NCI-H2081 treated with DMSO at 0.1 percent for 48 hours (cell line): ENCODE data around the gene DYNLT3.

Experiments used
- DNase-seq: peaks from one replicate; lab custom pipeline; 2025; lab: John Stamatoyannopoulos, UW

DYNLT3 gene

DNA sequence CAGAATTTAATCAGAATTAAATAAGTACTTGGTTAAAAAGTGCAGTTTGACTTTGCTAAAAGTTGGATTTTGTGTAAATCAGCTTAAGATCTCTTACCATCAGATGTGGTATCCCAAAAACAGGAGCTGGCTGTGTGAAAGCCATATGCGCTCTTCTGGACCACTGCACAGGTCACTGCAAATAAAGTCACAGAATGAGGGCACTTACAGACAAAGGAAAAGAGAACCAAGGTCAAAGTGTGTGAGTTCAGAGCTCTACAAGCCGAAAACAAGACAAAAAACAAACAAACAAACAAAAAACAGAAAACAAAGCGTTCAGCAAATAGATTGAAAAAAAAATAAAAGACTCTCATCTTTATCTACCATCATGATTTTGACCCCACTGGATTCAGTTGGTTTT, 6.4 kb downstream of the DYNLT3 start:
- DNase-seq, result no peak

DNA sequence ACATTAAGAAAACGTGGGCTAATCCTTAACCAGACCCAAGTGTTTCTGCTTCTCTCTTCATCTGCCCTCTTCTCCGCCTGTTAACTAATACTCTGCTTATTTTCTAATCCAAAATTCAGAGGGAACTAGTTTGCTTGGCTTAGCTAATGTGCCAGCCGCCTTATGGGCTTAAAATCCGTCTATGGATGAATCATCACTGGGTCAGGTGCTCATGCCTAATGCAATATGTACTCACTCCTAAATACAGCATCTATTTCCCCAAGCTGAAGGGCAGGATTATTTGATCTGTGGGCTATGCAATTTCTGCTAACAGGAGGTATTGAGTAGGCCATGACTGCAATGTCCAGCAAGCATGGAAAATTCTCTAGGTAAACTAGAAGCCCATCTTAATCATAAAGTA, 12.4 kb downstream of the DYNLT3 start:
- DNase-seq, result no peak

DNA sequence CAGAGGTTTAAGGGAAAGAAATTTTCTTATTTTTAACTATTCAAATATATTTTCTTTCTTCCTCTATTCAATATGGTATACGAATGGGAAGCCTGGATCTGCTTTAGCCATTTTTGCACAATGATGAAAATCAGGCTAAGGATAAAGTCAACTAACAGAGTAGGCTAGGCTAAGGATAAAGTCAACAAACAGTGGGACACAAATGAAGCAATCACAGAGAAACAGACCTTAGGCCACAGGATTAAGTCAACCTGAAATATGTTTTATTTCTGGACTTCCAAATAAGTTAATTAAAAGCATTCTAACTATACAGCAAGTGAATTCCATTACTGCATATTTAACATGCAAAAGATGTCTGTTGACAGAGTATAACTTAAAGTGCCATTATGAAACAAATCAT, 17.0 kb downstream of the DYNLT3 start:
- no peak for DNase-seq

DNA sequence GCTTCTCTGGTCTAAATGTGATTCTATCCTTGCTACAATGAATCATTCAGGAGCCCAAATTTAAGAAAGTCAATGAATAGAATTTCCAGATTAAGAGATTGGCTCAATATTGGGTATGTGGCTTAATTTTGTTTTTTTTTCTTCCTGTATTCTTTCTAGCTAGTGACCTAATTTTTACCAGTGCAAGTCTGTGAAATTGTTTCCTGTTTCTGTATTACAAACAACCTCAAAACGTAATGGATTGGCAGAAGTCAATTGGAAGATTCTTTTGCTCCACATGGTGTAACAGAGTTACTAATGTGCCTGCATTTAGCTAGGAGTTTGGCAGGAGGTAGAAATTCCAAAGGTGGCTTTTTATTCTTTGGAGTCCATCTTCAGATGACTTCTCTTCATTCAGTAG, 17.6 kb downstream of the DYNLT3 start:
- DNase-seq, result no peak

DNA sequence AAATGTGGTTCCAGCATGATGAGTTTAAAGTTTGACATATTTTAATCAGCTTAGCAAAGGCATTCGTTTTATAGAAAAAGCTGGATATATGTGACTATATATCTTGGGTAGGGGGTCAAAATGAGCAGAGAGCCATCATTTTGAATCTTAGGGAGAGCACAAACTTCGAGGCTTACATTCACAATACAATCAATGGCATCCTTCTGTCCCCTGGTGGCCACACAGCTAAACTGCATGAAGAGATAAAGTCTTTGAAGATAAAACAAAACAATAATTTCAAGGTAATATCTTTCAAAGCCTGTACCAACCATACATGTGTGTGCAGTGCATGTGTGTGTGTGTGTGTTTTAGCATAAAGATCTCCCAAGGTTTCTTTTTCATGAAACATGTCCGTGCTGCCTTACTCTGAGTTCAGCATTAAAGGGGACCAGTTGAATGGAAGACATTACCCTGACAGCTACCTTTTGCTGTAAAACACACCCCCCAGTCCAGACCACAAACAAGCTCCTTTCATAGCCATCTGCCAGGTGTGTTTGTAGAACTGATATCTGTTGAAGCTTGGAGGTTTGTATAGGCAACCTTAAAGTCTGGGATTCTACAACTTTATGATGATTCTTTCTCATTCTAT, 22.0 kb downstream of the DYNLT3 start:
- DNase-seq, result no peak

DNA sequence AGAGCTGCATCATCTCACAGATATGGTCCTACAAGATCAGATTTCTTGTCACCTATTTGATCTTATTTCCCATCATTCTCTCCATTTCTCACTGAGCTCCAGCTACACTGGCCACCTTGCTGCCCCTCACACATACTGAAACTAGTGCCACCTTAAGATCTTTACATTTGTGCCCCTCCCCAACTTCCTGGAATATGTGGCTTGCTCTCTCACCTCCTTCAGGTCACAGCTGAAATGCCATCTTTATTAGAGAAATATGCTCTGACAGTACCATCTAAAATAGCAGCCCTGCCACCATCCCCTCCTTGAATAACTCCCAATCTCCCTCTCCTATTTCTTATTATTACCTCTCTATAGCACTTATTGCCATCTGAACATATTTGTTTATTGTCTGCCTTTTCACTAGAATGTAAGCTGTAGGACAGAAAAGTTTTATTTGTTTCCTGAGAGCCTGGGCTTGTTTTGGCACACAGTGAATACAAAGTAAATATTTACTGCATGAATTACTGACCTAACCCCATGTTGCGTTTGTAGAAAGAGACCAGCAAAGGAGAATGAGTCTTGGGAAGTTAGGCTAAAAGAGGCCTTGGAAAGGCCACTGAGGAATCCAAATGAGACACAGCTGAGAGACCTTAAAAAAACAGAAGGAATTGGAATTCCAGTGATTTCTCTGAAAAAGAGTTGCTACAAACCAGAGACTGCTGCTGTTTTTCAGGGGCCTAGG, 22.7 kb downstream of the DYNLT3 start:
- DNase-seq, result no peak

DNA sequence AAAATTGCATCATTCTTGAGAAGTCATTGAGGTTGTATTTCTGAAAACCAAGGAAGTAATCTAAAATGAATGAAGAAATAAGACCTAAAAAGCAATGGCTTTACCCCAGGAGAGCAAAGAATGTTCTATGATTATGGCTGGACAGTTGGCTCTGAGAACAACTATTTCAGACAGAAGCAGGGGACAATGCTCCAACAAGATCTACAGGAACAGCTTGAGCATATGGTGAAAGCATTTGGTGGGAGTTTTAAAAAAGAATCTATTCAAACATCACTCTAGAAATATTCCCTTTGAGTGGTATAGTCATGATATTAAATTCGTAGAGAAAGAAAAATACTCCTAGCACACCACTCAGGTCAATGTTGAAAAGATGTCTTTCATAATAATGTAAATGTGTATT, 26.7 kb downstream of the DYNLT3 start:
- no peak for DNase-seq

DNA sequence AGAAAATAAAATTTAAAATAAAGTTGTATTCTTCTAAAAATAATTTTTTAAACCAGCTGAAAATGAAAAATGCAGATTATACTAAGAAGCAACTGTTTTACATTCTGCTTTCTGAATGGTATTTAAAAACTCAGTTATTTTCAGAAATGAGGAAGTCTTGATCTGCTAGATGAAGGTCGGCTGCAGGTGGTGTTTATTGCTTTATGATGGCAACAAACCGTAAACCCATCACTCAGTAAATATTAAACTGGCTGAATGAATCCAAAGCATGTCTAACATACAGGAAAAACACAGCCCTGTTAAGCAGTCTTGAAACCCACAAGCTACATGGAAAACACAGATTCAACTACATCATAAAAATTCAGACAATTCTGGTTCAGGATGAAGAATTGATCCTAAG, 29.3 kb downstream of the DYNLT3 start:
- DNase-seq, result no peak

DNA sequence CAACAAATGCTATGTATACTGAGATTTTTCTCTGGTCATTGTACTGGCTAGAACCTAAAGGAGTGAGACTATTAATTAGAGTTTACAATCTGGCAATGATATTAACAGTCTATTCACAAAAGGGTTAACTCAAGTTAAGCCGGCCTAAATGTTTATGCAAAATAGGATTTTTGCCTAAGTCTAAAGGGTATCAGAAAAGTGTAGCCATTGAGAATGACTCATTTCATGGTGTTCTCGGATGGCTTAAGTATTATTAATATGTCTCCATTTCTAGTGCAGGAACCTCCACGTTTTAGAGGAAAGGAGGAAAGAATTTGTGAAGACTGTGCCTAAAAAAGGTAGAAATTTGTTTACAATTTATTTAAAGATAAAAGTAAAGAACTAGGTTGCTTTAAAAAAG, 29.8 kb downstream of the DYNLT3 start:
- no peak for DNase-seq

DNA sequence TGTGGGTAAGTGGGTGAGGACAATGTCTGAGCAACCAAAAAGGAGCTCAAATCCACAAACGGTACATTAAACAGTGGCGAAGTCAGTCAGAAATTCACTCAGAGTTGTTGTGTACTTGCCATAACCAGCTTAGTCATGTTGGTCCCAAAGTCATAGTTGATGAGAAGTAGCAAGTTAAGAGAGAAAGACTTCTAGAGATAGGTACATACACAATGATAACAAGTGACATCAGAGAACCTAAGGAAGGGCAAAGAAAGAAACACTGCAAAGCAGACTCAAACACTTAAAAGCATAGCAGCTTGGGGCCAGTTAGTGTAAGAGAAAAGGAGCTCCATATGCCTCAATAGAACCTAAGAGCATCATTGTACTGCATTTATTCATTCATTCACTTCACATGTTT, 30.2 kb downstream of the DYNLT3 start:
- no peak for DNase-seq

DNA sequence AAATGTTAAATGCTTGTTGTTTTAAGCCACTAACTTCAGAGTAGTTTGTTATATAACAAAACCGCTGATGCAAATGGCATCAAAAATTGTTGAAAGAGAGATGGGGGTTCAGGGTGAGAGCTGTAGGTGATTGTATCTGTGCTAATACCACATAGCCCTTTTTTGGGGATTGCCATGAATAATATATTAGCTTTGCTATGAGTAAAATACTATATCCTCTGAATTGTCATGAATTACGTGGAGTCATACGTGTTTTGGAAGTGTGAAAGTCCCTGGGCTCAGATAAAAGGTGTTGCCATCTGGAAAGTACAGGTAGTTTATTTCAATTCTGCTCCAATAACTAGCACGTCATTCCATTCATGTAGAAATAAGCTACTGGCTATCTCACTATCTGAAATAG, 30.6 kb downstream of the DYNLT3 start:
- no peak for DNase-seq

DNA sequence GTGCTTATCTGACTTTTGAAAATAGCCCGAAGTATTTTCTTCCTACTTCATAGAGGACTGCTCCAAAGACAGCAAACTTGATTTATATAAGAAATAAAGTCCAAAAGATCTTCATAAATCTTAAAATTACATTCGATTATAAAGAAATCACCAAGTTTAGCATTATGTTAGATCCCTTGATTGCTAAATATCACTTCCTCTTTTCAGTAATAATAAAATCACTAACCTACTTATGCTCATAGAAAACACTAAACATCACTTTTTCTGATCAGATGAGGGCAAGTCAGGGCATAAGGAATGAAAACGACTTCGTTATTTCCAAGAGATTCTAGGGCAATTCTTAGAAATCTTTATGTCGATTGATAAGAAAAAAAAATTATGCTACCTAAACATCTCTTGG, 32.0 kb downstream of the DYNLT3 start:
- no peak for DNase-seq

DNA sequence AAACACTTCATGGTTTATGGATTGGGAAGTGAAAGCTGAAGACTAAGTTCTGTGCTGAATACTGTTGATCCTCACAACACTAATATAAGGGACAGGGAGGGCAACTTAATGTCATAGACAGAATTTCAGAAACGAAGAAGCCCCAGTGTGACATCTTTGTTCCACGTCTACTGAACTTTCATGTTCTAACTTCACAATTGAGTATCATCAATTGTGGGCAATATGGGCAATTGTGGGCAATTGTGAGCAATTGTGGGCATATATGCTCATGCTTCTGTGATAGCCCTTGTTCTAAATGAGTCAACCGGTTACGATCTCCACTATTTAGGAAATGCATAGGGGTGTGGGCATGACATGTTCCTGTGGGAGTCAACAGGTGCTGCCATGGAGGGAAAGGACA, 33.8 kb downstream of the DYNLT3 start:
- DNase-seq, result no peak

DNA sequence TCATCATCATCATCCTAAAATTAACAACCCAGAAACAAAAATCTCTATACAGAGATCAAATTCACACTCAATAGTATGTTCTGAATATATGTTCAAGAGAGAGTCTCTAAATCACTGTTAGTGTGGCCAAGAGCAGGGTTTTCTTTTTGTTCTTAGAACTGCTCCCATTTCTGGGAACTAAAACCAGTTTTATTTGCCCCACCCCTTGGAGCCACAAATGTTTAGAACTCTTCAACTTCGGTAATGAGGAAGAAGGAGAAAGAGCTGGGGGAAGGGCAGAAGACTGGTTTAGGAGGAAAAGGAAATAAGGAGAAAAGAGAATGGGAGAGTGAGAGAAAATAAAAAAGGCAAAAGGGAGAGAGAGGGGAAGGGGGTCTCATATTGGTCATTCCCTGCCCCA, 35.3 kb downstream of the DYNLT3 start:
- DNase-seq, result no peak

DNA sequence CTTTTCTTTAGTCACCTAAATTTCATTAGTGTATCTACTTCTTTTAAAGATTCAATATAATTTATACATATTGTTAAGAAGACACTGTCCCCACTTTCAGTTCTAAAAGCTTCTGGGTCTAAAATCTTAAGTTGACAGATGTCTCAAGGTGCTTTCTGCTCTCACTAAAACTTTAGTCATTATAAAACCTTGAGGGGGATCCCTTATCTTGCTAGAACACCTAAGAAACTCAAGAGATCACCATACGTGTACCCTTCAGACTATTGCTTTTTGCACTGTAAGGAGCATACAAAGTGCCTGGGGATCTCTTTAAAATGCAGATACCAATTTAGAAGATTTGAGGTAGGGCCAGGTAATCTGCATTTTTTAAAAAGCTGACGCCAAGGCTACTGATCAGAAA, 37.4 kb downstream of the DYNLT3 start:
- no peak for DNase-seq

DNA sequence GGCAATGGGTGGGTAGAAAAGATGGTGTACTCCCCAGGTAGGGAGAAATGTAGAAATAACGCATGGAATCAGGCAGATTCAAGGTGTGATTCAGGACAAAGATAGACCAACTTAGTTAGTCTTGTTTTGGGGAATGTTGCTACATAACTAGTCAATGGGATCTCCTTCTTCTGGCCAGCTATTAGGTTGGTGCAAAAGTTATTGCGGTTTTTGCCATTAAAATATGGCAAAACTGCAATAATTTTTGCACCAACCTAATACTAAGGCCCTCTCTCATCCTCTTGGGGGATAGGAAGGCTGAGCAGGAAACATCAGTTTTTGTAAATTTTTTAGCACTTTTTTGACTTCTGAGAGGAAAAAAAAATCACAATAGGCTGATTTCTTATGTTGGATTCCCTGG, 44.3 kb downstream of the DYNLT3 start:
- no peak for DNase-seq

DNA sequence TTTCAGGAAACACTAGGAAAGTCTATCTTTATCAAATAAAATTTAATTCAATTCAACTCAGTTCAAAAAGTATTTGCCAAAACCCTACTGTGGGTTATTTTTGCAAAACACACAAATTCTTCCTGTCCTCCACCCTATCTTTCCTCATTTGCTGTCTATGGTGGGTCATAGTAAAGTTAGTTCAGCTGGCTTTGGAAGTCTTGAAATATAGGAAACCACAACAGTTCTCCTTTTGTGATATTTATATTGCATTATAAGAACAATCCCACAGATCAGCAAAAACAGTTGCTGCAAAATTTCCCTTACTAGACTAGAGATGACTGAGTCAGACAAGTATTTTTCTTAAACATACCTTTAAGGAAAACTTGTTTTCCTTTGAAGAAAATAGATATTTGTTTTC, 45.3 kb downstream of the DYNLT3 start:
- no peak for DNase-seq

DNA sequence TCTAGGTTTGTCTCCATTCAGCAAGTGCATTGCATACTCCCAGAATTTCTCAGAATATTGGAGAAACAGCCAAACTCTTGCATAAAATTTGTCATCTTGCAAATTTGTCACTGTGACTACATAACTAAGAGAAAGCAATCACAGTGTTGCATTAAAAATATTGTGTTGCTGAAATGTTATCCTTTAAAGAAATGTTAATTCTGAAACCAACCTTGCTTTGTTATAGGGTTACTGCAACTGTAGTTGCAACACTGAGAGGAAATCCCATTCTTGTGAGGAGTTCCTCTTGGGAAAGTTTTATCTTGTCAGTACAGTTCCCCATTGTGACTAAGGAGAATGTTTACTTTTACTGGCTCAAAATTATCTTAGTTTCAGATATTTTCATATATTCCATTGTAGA, 46.7 kb downstream of the DYNLT3 start:
- no peak for DNase-seq

DNA sequence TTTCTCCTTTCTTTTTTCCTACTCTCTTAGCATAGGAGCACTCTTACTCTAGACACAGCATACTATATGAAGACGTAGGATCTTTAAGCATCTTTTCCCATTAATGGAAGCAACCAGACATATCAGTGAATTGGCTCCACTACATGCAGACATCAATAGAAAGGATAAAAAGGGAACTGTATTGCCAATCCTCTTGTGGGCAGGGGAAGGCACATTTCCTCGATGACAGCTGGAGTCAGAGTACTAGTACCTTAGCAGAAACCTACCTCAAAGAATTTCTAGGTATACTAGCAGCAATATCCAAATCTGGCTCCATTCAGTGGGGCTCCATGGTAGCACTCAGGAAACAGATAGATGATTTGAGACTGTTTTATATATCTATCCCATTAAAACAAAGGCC, 47.4 kb downstream of the DYNLT3 start:
- DNase-seq, result no peak

DNA sequence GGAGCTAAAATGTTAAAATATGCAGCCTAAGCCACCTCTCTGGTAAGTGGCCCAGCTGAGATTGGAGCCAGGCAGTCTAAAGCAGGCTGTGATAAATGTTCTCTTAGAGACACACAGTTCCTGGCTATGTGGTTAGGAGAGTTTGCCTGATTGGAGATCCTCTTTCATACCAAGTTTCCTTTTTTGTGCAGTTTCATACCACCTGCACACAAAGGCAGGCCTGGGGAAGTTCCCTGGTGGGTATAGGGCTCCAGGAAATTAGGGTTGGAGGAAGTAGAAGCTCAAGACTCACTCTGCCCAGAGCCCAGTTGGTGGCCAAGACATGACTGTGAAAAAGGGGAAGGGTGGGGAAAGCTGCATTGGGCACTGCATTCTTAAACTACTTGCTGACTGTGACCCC, 50.6 kb downstream of the DYNLT3 start:
- DNase-seq, result no peak

DNA sequence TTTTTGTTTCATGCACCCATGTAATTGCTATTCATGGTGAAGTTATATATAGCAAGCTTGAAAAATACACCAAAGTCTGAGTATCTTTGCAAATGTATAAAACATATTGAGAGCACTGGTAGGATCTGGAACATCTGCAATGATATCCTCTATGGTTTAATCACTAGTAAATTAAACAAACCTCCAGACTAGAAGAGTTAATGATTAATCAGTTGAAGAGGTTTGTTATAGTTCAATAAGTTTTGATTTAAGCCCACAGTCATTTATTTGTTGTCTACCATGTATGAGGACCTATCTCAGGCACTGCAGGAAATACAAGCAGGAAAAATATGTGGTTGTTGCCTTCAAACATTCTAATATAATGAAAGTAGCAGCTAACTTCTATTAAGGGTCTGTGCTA, 51.1 kb downstream of the DYNLT3 start:
- no peak for DNase-seq
